T-helper 1 cell treated with Interleukin-12 subunit alpha and Interleukin-12 subunit beta and Interleukin-4 antibody, amounts not matched to agents 30 μg/mL and 1 μg/mL, for 36 hours (primary cell): Measurements from ENCODE around the gene CSGALNACT2.
"Not testable (repeated sequence)": the region's sequence is repeated elsewhere in the genome, so short reads cannot be mapped to it uniquely, and the experiment has no call there.

Experiments
- H3K27ac Mint-ChIP-seq: one replicate; pipeline ENCODE4 v1.8.0; 2021; ENCODE audit warnings: mild to moderate bottlenecking, mixed read lengths
- H3K27me3 Mint-ChIP-seq: one replicate; pipeline ENCODE4 v1.8.0; 2021; ENCODE audit warnings: low read depth, mixed read lengths
- H3K36me3 Mint-ChIP-seq: one replicate; pipeline ENCODE4 v1.8.0; 2021; ENCODE audit warnings: low read depth, mixed read lengths
- H3K4me1 Mint-ChIP-seq: one replicate; pipeline ENCODE4 v1.8.0; 2021; ENCODE audit warnings: low read depth, mixed read lengths
- H3K4me3 Mint-ChIP-seq: one replicate; pipeline ENCODE4 v1.8.0; 2021; ENCODE audit warnings: mild to moderate bottlenecking, moderate library complexity, mixed read lengths
- H3K9me3 Mint-ChIP-seq: one replicate; pipeline ENCODE4 v1.8.0; 2021; ENCODE audit warnings: mixed read lengths

Gene CSGALNACT2

GRCh38 chr10:43218951-43219837 is 80.9 kb downstream of the CSGALNACT2 start:
- Mint-ChIP-seq H3K27me3 (peaks cover 11% of the 10 kb centered on the region), H3K36me3 (no peaks in the 10 kb centered on the region), H3K9me3 (no peaks in the 10 kb centered on the region), H3K4me1 (no peaks in the 10 kb centered on the region), H3K4me3 (no peak overlapping the region), H3K27ac (no peak overlapping the region)

GRCh38 chr10:43219848-43220247 is 81.6 kb downstream of the CSGALNACT2 start:
- no peak overlapping the region for H3K27ac Mint-ChIP-seq
- peaks cover 12% of the 10 kb centered on the region for H3K27me3 Mint-ChIP-seq
- H3K4me1 Mint-ChIP-seq: peaks cover under 1% of the 10 kb centered on the region
- H3K9me3 Mint-ChIP-seq: no peaks in the 10 kb centered on the region
- no peak overlapping the region for H3K4me3 Mint-ChIP-seq
- no peaks in the 10 kb centered on the region for H3K36me3 Mint-ChIP-seq

GRCh38 chr10:43220251-43220650 is 82.0 kb downstream of the CSGALNACT2 start:
- H3K4me1 Mint-ChIP-seq, H3K27ac Mint-ChIP-seq, H3K9me3 Mint-ChIP-seq, H3K36me3 Mint-ChIP-seq, H3K4me3 Mint-ChIP-seq: not testable (repeated sequence)
- peaks cover 16% of the 10 kb centered on the region for H3K27me3 Mint-ChIP-seq

GRCh38 chr10:43220657-43221418 is 82.6 kb downstream of the CSGALNACT2 start:
- peaks cover 1% of the 10 kb centered on the region for H3K4me1 Mint-ChIP-seq

GRCh38 chr10:43221419-43222209 is 83.4 kb downstream of the CSGALNACT2 start:
- Mint-ChIP-seq H3K27me3 (peaks cover 23% of the 10 kb centered on the region), H3K9me3 (no peaks in the 10 kb centered on the region), H3K4me3 (no peak overlapping the region), H3K36me3 (no peaks in the 10 kb centered on the region), H3K4me1 (peaks cover 1% of the 10 kb centered on the region), H3K27ac (no peak overlapping the region)

More at GRCh38 chr10:43220657-43221418, 82.6 kb downstream of the CSGALNACT2 start:
- Mint-ChIP-seq H3K27ac (no peak overlapping the region), H3K36me3 (no peaks in the 10 kb centered on the region), H3K27me3 (peaks cover 21% of the 10 kb centered on the region), H3K9me3 (no peaks in the 10 kb centered on the region), H3K4me3 (no peak overlapping the region)

GRCh38 chr10:43222210-43222720 is 84.0 kb downstream of the CSGALNACT2 start:
- H3K9me3 Mint-ChIP-seq: no peaks in the 10 kb centered on the region
- H3K4me1 Mint-ChIP-seq: peaks cover 1% of the 10 kb centered on the region
- H3K27me3 Mint-ChIP-seq: peaks cover 27% of the 10 kb centered on the region
- no peak overlapping the region for H3K27ac Mint-ChIP-seq
- H3K36me3 Mint-ChIP-seq: no peaks in the 10 kb centered on the region
- H3K4me3 Mint-ChIP-seq: no peak overlapping the region

GRCh38 chr10:43223056-43223455 is 84.8 kb downstream of the CSGALNACT2 start:
- H3K4me1 Mint-ChIP-seq: peaks cover 1% of the 10 kb centered on the region
- peaks cover 33% of the 10 kb centered on the region for H3K27me3 Mint-ChIP-seq
- H3K36me3 Mint-ChIP-seq: no peaks in the 10 kb centered on the region
- no peak overlapping the region for H3K4me3 Mint-ChIP-seq
- H3K9me3 Mint-ChIP-seq: no peaks in the 10 kb centered on the region
- H3K27ac Mint-ChIP-seq: no peak overlapping the region

GRCh38 chr10:43224321-43224720 is 86.1 kb downstream of the CSGALNACT2 start:
- H3K4me3 Mint-ChIP-seq: no peak overlapping the region
- H3K9me3 Mint-ChIP-seq: no peaks in the 10 kb centered on the region
- H3K27me3 Mint-ChIP-seq: peaks cover 45% of the 10 kb centered on the region
- H3K36me3 Mint-ChIP-seq: no peaks in the 10 kb centered on the region
- H3K27ac Mint-ChIP-seq: no peak overlapping the region
- peaks cover 7% of the 10 kb centered on the region for H3K4me1 Mint-ChIP-seq

- no peak overlapping the region for H3K27ac Mint-ChIP-seq
Measured at GRCh38 chr10:43225004-43225786, 87.0 kb downstream of the CSGALNACT2 start.

GRCh38 chr10:43225787-43226153 is 87.5 kb downstream of the CSGALNACT2 start:
- Mint-ChIP-seq H3K4me3 (no peak overlapping the region), H3K9me3 (no peaks in the 10 kb centered on the region), H3K36me3 (no peaks in the 10 kb centered on the region), H3K27me3 (peaks cover 50% of the 10 kb centered on the region), H3K4me1 (peaks cover 8% of the 10 kb centered on the region), H3K27ac (no peak overlapping the region)

More at GRCh38 chr10:43225004-43225786, 87.0 kb downstream of the CSGALNACT2 start:
- Mint-ChIP-seq H3K9me3 (no peaks in the 10 kb centered on the region), H3K27me3 (peaks cover 47% of the 10 kb centered on the region), H3K4me1 (peaks cover 7% of the 10 kb centered on the region), H3K4me3 (no peak overlapping the region), H3K36me3 (no peaks in the 10 kb centered on the region)

GRCh38 chr10:43226441-43226840 is 88.2 kb downstream of the CSGALNACT2 start:
- H3K27me3 Mint-ChIP-seq: peaks cover 57% of the 10 kb centered on the region
- no peak overlapping the region for H3K27ac Mint-ChIP-seq
- H3K4me3 Mint-ChIP-seq: no peak overlapping the region

GRCh38 chr10:43226851-43227845 is 88.9 kb downstream of the CSGALNACT2 start:
- Mint-ChIP-seq H3K4me1 (peaks cover 19% of the 10 kb centered on the region), H3K36me3 (no peaks in the 10 kb centered on the region), H3K9me3 (no peaks in the 10 kb centered on the region), H3K27me3 (peaks cover 60% of the 10 kb centered on the region), H3K27ac (no peak overlapping the region), H3K4me3 (no peak overlapping the region)

More at GRCh38 chr10:43226441-43226840, 88.2 kb downstream of the CSGALNACT2 start:
- no peaks in the 10 kb centered on the region for H3K9me3 Mint-ChIP-seq
- peaks cover 12% of the 10 kb centered on the region for H3K4me1 Mint-ChIP-seq
- no peaks in the 10 kb centered on the region for H3K36me3 Mint-ChIP-seq
